KMS-11 (cell line): ENCODE measurements around the gene ABLIM1.

ENCODE experiments used
- H2AFZ ChIP-seq: fragments of 200-600 bp; sonication (generic); 2 replicates; pipeline ENCODE4 v1.6.1; 2016; ENCODE audit warnings: antibody characterized with exemption, mixed run types, low read depth
- H3K27ac ChIP-seq: fragments of 200-600 bp; sonication (generic); 2 replicates; pipeline ENCODE4 v1.6.1; 2016; ENCODE audit warnings: mild to moderate bottlenecking, mixed run types
- H3K27me3 ChIP-seq: fragments of 200-600 bp; sonication (generic); 2 replicates; pipeline ENCODE4 v1.6.1; 2017; ENCODE audit warnings: mild to moderate bottlenecking, low read depth, mixed run types, moderate library complexity; ENCODE audit not compliant: insufficient read depth
- H3K36me3 ChIP-seq: fragments of 200-600 bp; sonication (generic); 2 replicates; pipeline ENCODE4 v1.6.1; 2017; ENCODE audit warnings: mild to moderate bottlenecking, mixed run types; ENCODE audit not compliant: insufficient read depth
- H3K4me1 ChIP-seq: fragments of 200-600 bp; sonication (generic); 2 replicates; pipeline ENCODE4 v1.6.1; 2016; ENCODE audit warnings: mild to moderate bottlenecking, low read depth, mixed run types; ENCODE audit not compliant: poor library complexity, severe bottlenecking
- H3K4me2 ChIP-seq: fragments of 200-600 bp; sonication (generic); 2 replicates; pipeline ENCODE4 v1.7.0; 2016; ENCODE audit warnings: mild to moderate bottlenecking, mixed run types
- H3K4me3 ChIP-seq: fragments of 200-600 bp; sonication (generic); IDR thresholded peaks from 2 replicates; pipeline ENCODE4 v1.6.1; 2017; ENCODE audit warnings: low read depth, low read length, mixed read lengths; ENCODE audit not compliant: insufficient read depth
- H3K79me2 ChIP-seq: fragments of 200-600 bp; sonication (generic); 2 replicates; pipeline ENCODE4 v1.6.1; 2016; ENCODE audit warnings: low read depth, mixed run types; ENCODE audit not compliant: insufficient read depth
- H3K9ac ChIP-seq: fragments of 200-600 bp; sonication (generic); 2 replicates; pipeline ENCODE4 v1.6.1; 2016; ENCODE audit warnings: mild to moderate bottlenecking, mixed run types
- H4K20me1 ChIP-seq: fragments of 200-600 bp; sonication (generic); 2 replicates; pipeline ENCODE4 v1.6.1; 2016; ENCODE audit warnings: mild to moderate bottlenecking, mixed run types; ENCODE audit not compliant: insufficient read depth
- CTCF ChIP-seq: fragments of 200-600 bp; sonication (generic); conservative IDR thresholded peaks from 2 replicates; pipeline ENCODE4 v1.6.1; 2017; ENCODE audit warnings: low read depth, mild to moderate bottlenecking, antibody characterized with exemption, low read length, moderate library complexity, mixed read lengths

Gene ABLIM1

GRCh38 chr10:114385557-114385956, 272.5 kb downstream of the ABLIM1 start:
- H3K27me3 ChIP-seq = no peaks in the 10 kb centered on the region
- H2AFZ ChIP-seq = no peak overlapping the region

GRCh38 chr10:114384601-114385000, 273.5 kb downstream of the ABLIM1 start:
- Histone ChIP-seq H3K4me2 (no peak overlapping the region), H3K4me3 (no peak overlapping the region), H3K4me1 (no peaks in the 10 kb centered on the region), H3K36me3 (no peaks in the 10 kb centered on the region), H3K27me3 (no peaks in the 10 kb centered on the region), H3K9ac (no peak overlapping the region), H2AFZ (no peak overlapping the region), H4K20me1 (no peaks in the 10 kb centered on the region), H3K79me2 (no peaks in the 10 kb centered on the region), H3K27ac (no peak overlapping the region)
- TF ChIP-seq CTCF = no peak

More at GRCh38 chr10:114385557-114385956, 272.5 kb downstream of the ABLIM1 start:
- no peak overlapping the region for H3K4me2 ChIP-seq
- H3K27ac ChIP-seq = no peak overlapping the region
- no peak overlapping the region for H3K9ac ChIP-seq
- H3K36me3 ChIP-seq = no peaks in the 10 kb centered on the region
- no peaks in the 10 kb centered on the region for H4K20me1 ChIP-seq
- H3K79me2 ChIP-seq = no peaks in the 10 kb centered on the region
- H3K4me3 ChIP-seq = no peak overlapping the region
- no peak for TF ChIP-seq CTCF
- H3K4me1 ChIP-seq = no peaks in the 10 kb centered on the region

GRCh38 chr10:114384181-114384580, 273.9 kb downstream of the ABLIM1 start:
- Histone ChIP-seq H3K9ac (no peak overlapping the region), H3K27ac (no peak overlapping the region), H3K4me2 (no peak overlapping the region), H2AFZ (no peak overlapping the region), H3K79me2 (no peaks in the 10 kb centered on the region), H3K4me1 (no peaks in the 10 kb centered on the region), H4K20me1 (no peaks in the 10 kb centered on the region), H3K4me3 (no peak overlapping the region), H3K36me3 (no peaks in the 10 kb centered on the region), H3K27me3 (no peaks in the 10 kb centered on the region)
- no peak for TF ChIP-seq CTCF
